Body of pancreas (tissue), 4 donors: ENCODE measurements around the gene TOP2B.

Source experiments
- CTCF ChIP-seq, 7 experiments: fragments of 450-650 bp in 4 of 7; fragments of 200-600 bp in 3 of 7; sonication (generic) in 3 of 7; IDR thresholded peaks; one replicate each; pipeline ENCODE4 v1.5.1; 2016 to 2019; ENCODE audit warnings: antibody characterized with exemption in 7 of 7
- POLR2A ChIP-seq, 3 donors: fragments of 450-650 bp; IDR thresholded peaks; one replicate each; pipeline ENCODE4 v1.6.1; 2016; ENCODE audit warnings: antibody characterized with exemption in 3 of 3, mild to moderate bottlenecking in 2 of 3

DNA sequence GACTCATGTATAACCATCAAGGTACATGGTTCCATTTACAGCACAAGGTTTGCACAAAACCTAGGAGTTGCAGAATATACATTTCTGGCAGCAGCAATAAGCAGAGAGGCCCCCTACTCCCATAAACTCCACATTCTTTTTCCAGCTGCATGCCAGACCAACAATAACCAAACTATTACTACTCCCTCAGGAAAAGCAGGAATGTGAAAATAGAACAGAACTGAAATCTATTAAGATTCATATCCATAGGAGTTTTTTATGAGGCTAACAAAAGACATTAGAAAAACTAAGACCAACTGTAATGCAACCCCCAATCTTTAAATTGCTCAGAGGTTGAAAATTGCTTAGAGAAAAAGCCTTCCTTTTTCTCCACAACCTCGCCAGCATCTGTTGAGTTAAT, 27.6 kb upstream of the TOP2B start:
- TF ChIP-seq CTCF (IDR thresholded peaks at IDR 0.05) (no peak), POLR2A (IDR thresholded peaks at IDR 0.05) (no peak)
